HepG2 (cell line): ENCODE measurements around the gene BUB1. TPM values are rescaled to one million over a fixed set of nuclear protein-coding genes. Genes with fewer than 3 reads are reported as not detected.

ENCODE experiments used
- BRCA1 ChIP-seq: sonication (generic); formaldehyde crosslinking; IDR thresholded peaks from 2 replicates; pipeline ENCODE4 v1.4.0; 2020; ENCODE audit warnings: missing genetic modification reagents
- BRD4 ChIP-seq: sonication (generic); formaldehyde crosslinking; IDR thresholded peaks from 2 replicates; pipeline ENCODE4 v1.4.0; 2020; ENCODE audit warnings: missing genetic modification reagents
- FOXC1 ChIP-seq: sonication (generic); formaldehyde crosslinking; IDR thresholded peaks from 2 replicates; pipeline ENCODE4 v1.8.0; 2022; ENCODE audit warnings: mild to moderate bottlenecking, missing genetic modification reagents, borderline replicate concordance
- KDM4B ChIP-seq: sonication (generic); formaldehyde crosslinking; IDR thresholded peaks from 2 replicates; pipeline ENCODE4 v1.4.0; 2020; ENCODE audit warnings: missing genetic modification reagents
- POLR2AphosphoS2 ChIP-seq: IDR thresholded peaks from 2 replicates; pipeline ENCODE4 v1.6.1; 2011; ENCODE audit warnings: low read depth, low read length, improper control_type of control experiment
- PPARG ChIP-seq: conservative IDR thresholded peaks from 2 replicates; pipeline ENCODE4 v1.6.1; 2016; ENCODE audit warnings: missing biosample characterization, missing genetic modification reagents
- PRDM15 ChIP-seq: sonication (generic); formaldehyde crosslinking; IDR thresholded peaks from 2 replicates; pipeline ENCODE4 v1.4.0; 2020; ENCODE audit warnings: missing genetic modification reagents
- RBM39 ChIP-seq: fragments of 200-400 bp; formaldehyde crosslinking; IDR thresholded peaks from one replicate; pipeline ENCODE4 v1.6.1; 2018; ENCODE audit warnings: antibody characterized with exemption, mild to moderate bottlenecking, low read depth, low read length; ENCODE audit not compliant: poor library complexity, severe bottlenecking
- SSRP1 ChIP-seq: IDR thresholded peaks from 2 replicates; pipeline ENCODE4 v1.6.1; 2016; ENCODE audit warnings: control low read depth
- TCF7L2 ChIP-seq: IDR thresholded peaks from 2 replicates; pipeline ENCODE4 v1.6.1; 2011; ENCODE audit warnings: mild to moderate bottlenecking, low read depth, low read length, moderate library complexity
- TRIM22 ChIP-seq: fragments of 450-650 bp; IDR thresholded peaks from 2 replicates; pipeline ENCODE4 v1.6.1; 2017
- ZFP37 ChIP-seq: sonication (generic); formaldehyde crosslinking; IDR thresholded peaks from 2 replicates; pipeline ENCODE4 v1.4.0; 2020; ENCODE audit warnings: missing genetic modification reagents, borderline replicate concordance
- ZNF292 ChIP-seq: sonication (generic); formaldehyde crosslinking; IDR thresholded peaks from 2 replicates; pipeline ENCODE4 v1.8.1; 2022; ENCODE audit warnings: mild to moderate bottlenecking, low read depth, missing genetic modification reagents, borderline replicate concordance
- ZNF331 ChIP-seq: sonication (generic); formaldehyde crosslinking; IDR thresholded peaks from 2 replicates; pipeline ENCODE4 v1.4.0; 2020; ENCODE audit warnings: missing genetic modification reagents
- ZNF432 ChIP-seq: sonication (generic); formaldehyde crosslinking; IDR thresholded peaks from 2 replicates; pipeline ENCODE4 v1.5.0; 2020; ENCODE audit warnings: missing genetic modification reagents, mild to moderate bottlenecking, borderline replicate concordance
- ZNF614 ChIP-seq: IDR thresholded peaks from 2 replicates; pipeline ENCODE4 v1.6.1; 2018; ENCODE audit warnings: missing biosample characterization, missing genetic modification reagents, inconsistent platforms, borderline replicate concordance
- ZNF687 ChIP-seq: sonication (generic); formaldehyde crosslinking; IDR thresholded peaks from 2 replicates; pipeline ENCODE4 v1.5.1; 2020; ENCODE audit warnings: mild to moderate bottlenecking, missing genetic modification reagents, moderate library complexity
- ZNF713 ChIP-seq: sonication (generic); formaldehyde crosslinking; IDR thresholded peaks from 2 replicates; pipeline ENCODE4 v1.4.0; 2020; ENCODE audit warnings: mild to moderate bottlenecking, missing genetic modification reagents
- ZSCAN9 ChIP-seq: IDR thresholded peaks from 2 replicates; pipeline ENCODE4 v1.6.1; 2016; ENCODE audit warnings: borderline replicate concordance
- polyA plus RNA-seq, 8 experiments: library from polyadenylated mRNA; depleted of rRNA in 3 of 8; stranded (reverse) in 7 of 8; unstranded in 1 of 8; fragments of >200 nt; fragmentation: Illumina TruSeq in 4 of 8; extraction: Trizol in 4 of 8; gene quantifications; 2 replicates each; pipeline versions ENCODE4 v1.2.1 to v1.2.3, GENCODE V29; 2011 to 2016; ENCODE audit warnings: low read depth in 4 of 8, missing spikeins in 1 of 8, mixed read lengths in 1 of 8; ENCODE audit not compliant: insufficient read depth in 1 of 8
- total RNA-seq, 5 experiments: library from RNA; depleted of rRNA; stranded (reverse); fragments of >200 nt; fragmentation: Illumina TruSeq; extraction: Trizol; gene quantifications; 2 replicates each; pipeline ENCODE4 v1.2.3, GENCODE V29; 2016; ENCODE audit warnings: low read depth in 1 of 5

Gene BUB1
- total and polyA plus RNA-seq, 2 of the 13 experiments (the other 11 are each of a cell fraction or from before 2014, with no cell fraction given): 27.8 to 52.6 TPM

GRCh38 chr2:110677530-110678456 lies at the start of gene BUB1 (continued):
- TF ChIP-seq POLR2AphosphoS2: no peak
- TF ChIP-seq ZFP37: no peak
- peak; percentile 91 for TF ChIP-seq ZNF331
- peak; percentile 41; the same call in 1 of the 2 replicates for TF ChIP-seq ZNF292
- peak; percentile 32; the same call in 1 of the 2 replicates for TF ChIP-seq BRCA1
- no peak for TF ChIP-seq TCF7L2
- TF ChIP-seq ZNF432 (CRISPR knock-in tag): no peak
- no peak; the same call in 1 of the 2 replicates for TF ChIP-seq ZSCAN9 (CRISPR knock-in tag)
- no peak; the same call in 1 of the 2 replicates for TF ChIP-seq ZNF713 (CRISPR knock-in tag)
- TF ChIP-seq TRIM22: no peak
- TF ChIP-seq FOXC1: peak; percentile 14; the same call in 1 of the 2 replicates
- peak; percentile 58; the same call in 1 of the 2 replicates for TF ChIP-seq PRDM15 (CRISPR knock-in tag)
- TF ChIP-seq RBM39: peak; percentile 90
- TF ChIP-seq KDM4B (CRISPR knock-in tag): no peak
- no peak; the same call in 1 of the 2 replicates for TF ChIP-seq BRD4 (CRISPR knock-in tag)
- TF ChIP-seq SSRP1: no peak
- TF ChIP-seq ZNF687 (CRISPR knock-in tag): peak; percentile 84
- peak; percentile 29; the same call in 1 of the 2 replicates for TF ChIP-seq PPARG
- no peak for TF ChIP-seq ZNF614 (CRISPR knock-in tag)
